ENCODE data around the gene PCDHGA1.

DNA sequence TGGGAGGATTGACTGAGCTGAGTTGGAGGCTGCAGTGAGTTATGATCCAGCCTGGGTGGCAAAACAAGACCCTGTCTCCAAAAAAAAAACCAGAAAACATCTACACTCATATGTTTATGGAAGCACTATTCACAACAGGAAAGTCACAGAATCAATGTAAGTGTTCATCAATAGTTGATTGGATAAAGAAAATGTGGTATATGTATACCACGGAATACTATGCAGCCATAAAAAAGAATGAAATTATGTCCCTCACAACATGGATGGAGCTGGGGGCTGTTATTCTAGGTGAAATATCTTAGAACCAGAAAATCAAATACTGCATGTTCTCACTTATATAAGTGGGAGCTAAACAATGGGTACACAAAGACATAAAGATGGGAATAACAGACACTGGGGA lies 23.7 kb upstream of the PCDHGA1 start:
- TF ChIP-seq, protein P1, sequence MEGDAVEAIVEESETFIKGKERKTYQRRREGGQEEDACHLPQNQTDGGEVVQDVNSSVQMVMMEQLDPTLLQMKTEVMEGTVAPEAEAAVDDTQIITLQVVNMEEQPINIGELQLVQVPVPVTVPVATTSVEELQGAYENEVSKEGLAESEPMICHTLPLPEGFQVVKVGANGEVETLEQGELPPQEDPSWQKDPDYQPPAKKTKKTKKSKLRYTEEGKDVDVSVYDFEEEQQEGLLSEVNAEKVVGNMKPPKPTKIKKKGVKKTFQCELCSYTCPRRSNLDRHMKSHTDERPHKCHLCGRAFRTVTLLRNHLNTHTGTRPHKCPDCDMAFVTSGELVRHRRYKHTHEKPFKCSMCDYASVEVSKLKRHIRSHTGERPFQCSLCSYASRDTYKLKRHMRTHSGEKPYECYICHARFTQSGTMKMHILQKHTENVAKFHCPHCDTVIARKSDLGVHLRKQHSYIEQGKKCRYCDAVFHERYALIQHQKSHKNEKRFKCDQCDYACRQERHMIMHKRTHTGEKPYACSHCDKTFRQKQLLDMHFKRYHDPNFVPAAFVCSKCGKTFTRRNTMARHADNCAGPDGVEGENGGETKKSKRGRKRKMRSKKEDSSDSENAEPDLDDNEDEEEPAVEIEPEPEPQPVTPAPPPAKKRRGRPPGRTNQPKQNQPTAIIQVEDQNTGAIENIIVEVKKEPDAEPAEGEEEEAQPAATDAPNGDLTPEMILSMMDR (IDR thresholded peaks at IDR 0.05) = no peak
- no peak for TF ChIP-seq POLR2A (IDR thresholded peaks at IDR 0.05)

Measured in tibial nerve (tissue), 3 donors.